ENCODE results near the gene AMN1.
"Not testable (repeated sequence)": the region's sequence is repeated elsewhere in the genome, so short reads cannot be mapped to it uniquely, and the experiment has no call there.

- TF ChIP-seq CTCF, POLR2A (IDR thresholded peaks at IDR 0.05): not testable (repeated sequence)
Observed at GRCh38 chr12:31733549-31734432, 5.0 kb upstream of the AMN1 start.
